OCI-LY1 (cell line): Measurements from ENCODE around the gene HECTD2.

Experiments
- EZH2 ChIP-seq: fragments of 200-600 bp; sonication (generic), shearing (Covaris generic); IDR thresholded peaks from 2 replicates; pipeline ENCODE4 v1.8.0; 2017; ENCODE audit warnings: borderline replicate concordance, mixed run types, mild to moderate bottlenecking, antibody characterized with exemption, low read length, moderate library complexity, mixed read lengths
- TF ChIP-seq, protein P1 (sequence below): fragments of 200-600 bp; sonication (generic), shearing (Covaris generic); IDR thresholded peaks from 2 replicates; pipeline ENCODE4 v1.5.1; 2017; ENCODE audit warnings: mild to moderate bottlenecking, antibody characterized with exemption, low read length, moderate library complexity, mixed read lengths

DNA sequence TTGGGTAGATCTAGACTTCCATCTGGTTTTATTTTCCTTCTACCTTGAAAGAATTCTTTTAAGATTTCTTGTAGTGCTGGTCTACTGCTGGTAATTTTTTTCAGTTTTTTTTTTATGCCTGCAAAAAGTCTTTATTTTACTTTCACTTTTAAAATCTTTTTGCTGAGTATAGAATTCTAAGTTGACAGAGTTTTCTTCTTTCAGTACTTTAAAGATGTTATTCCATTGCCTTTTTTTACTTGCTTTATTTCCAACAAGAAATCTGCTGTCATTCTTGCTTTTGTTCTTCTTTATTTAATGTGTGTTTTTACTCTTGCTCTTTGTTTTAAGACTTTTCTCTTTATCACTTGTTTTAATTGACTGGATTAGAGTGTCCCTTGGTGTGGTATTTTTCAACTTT, 36.1 kb upstream of the HECTD2 start:
- TF ChIP-seq, protein P1, sequence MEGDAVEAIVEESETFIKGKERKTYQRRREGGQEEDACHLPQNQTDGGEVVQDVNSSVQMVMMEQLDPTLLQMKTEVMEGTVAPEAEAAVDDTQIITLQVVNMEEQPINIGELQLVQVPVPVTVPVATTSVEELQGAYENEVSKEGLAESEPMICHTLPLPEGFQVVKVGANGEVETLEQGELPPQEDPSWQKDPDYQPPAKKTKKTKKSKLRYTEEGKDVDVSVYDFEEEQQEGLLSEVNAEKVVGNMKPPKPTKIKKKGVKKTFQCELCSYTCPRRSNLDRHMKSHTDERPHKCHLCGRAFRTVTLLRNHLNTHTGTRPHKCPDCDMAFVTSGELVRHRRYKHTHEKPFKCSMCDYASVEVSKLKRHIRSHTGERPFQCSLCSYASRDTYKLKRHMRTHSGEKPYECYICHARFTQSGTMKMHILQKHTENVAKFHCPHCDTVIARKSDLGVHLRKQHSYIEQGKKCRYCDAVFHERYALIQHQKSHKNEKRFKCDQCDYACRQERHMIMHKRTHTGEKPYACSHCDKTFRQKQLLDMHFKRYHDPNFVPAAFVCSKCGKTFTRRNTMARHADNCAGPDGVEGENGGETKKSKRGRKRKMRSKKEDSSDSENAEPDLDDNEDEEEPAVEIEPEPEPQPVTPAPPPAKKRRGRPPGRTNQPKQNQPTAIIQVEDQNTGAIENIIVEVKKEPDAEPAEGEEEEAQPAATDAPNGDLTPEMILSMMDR, result no peak
- TF ChIP-seq EZH2, result no peak
